Left ventricle myocardium superior (tissue), 1 donor: ENCODE measurements around the gene BTN1A1. TPM values are rescaled to one million over a fixed set of nuclear protein-coding genes. Genes with fewer than 3 reads are reported as not detected.
"Not testable (repeated sequence)": the region's sequence is repeated elsewhere in the genome, so short reads cannot be mapped to it uniquely, and the experiment has no call there.

ENCODE experiments used
- ATAC-seq: fragments of 200-7000 bp; cut with Tn5 transposase; one replicate; pipeline ENCODE4 v1.9.1; 2020; ENCODE audit warnings: mild to moderate bottlenecking, moderate library complexity
- DNase-seq: peaks from one replicate; pipeline ENCODE4 v3.0.0-alpha.2; 2020
- intact Hi-C: fragments of 100-400 bp; cut with micrococcal nuclease; formaldehyde crosslinking; loops from one replicate; pipeline ENCODE4 v1.11.0; 2022
- total RNA-seq: library from RNA; stranded (reverse); fragmentation: NEBNext Ultra II Directional; extraction: Animal tissue kit (Norgen Biotek cat#: 25700); gene quantifications from one replicate; pipeline ENCODE4 v1.2.1, GENCODE V29; 2021
- donor health status: DM: no; HTN: yes; CAD: no; lungs with severe emphysema.

Gene BTN1A1
- total RNA-seq, 1 donor from 2014 or later = not detected

DNA sequence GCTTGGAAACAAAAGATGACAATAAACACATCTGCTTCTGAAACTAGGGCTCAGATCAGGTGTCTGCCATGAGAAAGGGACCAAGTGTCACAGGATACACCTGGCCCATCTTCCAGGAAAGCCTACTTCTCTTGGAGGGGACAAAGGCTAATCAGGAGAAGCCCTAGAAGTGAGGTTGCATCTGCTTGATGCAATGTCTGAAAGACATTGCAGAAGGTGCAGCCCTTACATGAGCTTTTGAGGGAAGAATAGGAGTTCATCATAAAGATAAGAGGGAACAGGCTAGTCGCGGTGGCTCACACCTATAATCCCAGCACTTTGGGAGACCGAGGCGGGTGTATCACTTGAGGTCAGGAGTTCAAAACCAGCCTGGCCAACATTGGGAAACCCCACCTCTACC is 2.5 kb upstream of the BTN1A1 start:
- intact Hi-C loops = no loop called here
- no peak for ATAC-seq
- DNase-seq = no peak

DNA sequence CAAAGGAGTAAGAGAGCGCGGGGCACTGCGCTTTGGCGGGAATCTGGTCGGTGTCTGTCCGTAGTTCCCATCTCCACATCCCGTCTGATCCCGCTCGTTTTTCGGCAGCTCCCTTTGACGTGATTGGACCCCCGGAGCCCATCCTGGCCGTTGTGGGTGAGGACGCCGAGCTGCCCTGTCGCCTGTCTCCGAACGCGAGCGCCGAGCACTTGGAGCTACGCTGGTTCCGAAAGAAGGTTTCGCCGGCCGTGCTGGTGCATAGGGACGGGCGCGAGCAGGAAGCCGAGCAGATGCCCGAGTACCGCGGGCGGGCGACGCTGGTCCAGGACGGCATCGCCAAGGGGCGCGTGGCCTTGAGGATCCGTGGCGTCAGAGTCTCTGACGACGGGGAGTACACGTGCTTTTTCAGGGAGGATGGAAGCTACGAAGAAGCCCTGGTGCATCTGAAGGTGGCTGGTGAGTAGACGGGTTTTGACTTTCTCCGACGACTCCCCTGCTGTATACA is 1.4 kb downstream of the BTN1A1 start:
- DNase-seq (peak; percentile 52), ATAC-seq (peak; percentile 49)
- intact Hi-C loops = no loop called here

DNA sequence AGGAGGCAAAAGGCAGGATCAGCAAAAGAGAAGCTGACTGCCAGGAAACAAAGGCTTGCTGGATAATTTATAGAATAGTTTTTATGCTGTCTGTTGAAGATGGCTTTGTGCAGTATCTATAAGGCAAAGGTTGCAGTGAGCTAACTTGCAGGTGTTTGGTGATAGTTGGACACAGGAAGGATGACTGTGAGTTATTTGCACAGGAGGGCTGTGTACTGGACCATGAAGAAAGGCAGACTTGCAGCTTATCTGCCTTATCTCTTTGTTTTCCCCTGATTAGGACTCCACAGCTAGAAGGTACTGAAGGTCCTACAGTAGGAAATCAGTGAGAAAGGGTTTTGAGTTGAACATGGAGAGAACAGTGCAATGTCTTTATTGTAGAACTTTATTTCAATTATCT is 2.1 kb downstream of the BTN1A1 start:
- intact Hi-C loops = no loop called here
- ATAC-seq = no peak

DNA sequence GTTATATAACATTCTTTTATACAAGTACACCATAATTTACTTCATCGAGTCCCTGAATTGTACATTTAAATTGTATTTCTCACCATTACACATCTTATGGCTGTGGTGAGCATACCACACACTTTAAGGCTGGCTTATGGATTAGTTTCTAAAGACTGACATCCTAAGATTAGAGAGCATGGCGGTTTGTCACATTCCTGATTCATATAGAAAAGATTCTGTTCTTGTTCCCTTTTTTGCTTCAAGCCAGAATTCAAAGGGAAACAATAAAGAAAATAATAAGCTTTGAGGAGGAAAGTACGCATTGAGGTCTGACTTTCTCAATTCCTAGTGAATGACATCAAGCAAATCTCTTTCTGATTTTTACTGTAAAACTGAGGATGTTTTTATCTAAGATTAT is 2.5 kb downstream of the BTN1A1 start:
- ATAC-seq (no peak), DNase-seq (no peak)
- intact Hi-C loops = no loop called here

More for the DNA sequence above, 2.1 kb downstream of the BTN1A1 start:
- DNase-seq = no peak

DNA sequence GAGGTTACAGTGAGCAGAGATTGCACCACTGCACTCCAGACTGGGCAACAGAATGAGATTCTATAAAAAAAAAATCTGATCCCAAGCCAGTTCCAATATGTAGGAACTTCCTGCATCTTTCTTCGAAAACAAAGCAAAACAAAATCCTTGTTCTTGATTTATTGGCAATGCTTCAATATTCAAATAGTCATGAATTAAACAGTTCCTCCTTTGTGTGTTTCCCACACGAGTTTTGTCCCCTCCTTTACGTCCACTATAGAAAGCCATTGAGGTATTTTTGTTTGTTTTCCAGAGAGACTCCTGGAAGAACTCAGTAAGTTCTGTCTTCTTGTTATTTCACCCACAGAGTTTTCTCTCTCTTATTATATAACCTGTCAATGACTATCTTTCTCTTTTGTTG is 7.6 kb downstream of the BTN1A1 start:
- DNase-seq (no peak), ATAC-seq (no peak)
- intact Hi-C loops = no loop called here

DNA sequence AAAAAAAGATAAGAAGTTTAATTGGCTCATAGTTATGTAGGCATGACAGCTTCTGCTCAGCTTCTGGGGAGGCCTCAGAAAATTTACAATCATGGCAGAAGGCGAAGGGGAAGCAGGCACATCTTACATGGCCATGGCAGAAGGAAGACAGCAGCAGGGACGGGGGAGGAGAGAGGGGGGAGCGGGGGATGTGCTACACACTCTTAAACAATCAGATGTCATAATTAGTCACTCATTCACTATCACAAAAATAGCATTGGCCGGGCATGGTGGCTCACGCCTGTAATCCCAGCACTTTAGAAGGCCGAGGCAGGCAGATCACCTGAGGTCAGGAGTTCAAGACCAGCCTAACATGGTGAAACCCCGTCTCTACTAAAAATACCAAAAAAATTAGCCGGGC is 10.9 kb downstream of the BTN1A1 start:
- intact Hi-C loops, DNase-seq, ATAC-seq: not testable (repeated sequence)

DNA sequence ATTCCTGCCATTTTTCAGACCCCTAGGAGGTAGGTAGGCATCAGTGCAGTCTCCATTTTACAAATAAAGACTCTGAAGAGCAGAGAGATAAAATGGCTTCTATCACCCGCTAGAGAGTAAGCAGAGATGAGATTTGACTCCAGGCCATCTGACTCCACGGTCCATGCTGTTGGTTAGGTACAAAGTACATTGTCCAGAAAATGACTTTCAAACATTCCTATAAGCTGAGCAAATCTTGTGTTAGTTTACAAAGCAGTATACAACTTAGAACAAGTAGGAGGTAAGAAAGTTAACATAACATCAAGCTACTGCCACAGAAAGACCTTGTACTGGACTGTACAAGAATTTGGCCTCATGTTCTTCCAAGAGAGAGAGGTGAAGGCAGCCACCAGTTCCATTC is 14.9 kb downstream of the BTN1A1 start:
- intact Hi-C loops = no loop called here
- ATAC-seq = no peak

DNA sequence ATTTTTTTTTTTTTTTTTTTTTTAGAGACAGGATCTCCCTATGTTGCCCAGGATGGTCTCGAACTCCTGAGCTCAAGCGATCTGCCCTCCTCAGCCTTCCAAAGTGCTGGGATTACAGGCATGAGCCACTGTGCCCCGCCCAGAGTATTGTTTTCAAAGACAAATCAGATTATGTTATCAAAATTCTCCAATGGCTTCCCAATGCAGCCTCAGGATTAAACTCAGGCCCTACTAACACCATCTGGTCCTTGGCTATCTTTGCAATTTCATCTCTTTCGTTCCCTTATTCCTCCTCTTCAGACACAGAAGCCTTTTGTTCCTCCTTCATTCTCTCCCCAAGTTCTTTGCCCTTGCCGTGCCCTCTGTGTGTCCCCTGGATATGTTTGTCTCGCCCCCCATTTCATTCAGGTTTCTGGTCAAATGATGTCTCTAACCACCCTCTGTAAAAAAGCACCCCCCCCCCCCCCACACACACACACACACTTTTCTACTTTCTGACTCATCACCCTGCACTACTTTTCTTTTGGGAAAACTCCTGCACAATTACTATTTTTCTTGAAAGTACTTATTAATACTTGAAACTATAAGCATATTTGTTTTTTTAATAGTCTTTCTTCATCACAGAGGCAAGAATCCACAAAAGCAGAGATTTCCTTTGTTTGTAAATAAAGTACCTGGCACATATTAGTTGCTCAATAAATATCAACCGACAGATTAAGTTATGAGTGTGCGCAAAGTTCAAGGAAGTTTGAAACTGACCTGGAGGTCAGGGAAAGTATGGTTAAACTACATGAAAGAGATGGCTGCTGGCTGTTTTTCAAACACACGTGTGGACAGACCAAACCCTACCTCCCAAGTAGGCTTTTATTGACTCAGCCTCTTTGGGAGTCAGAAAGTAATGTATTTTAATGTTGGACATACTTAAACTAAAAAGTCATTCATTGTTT is 16.7 kb downstream of the BTN1A1 start:
- DNase-seq (no peak), ATAC-seq (no peak)
- intact Hi-C loops = no loop called here

More for the DNA sequence above, 14.9 kb downstream of the BTN1A1 start:
- no peak for DNase-seq

DNA sequence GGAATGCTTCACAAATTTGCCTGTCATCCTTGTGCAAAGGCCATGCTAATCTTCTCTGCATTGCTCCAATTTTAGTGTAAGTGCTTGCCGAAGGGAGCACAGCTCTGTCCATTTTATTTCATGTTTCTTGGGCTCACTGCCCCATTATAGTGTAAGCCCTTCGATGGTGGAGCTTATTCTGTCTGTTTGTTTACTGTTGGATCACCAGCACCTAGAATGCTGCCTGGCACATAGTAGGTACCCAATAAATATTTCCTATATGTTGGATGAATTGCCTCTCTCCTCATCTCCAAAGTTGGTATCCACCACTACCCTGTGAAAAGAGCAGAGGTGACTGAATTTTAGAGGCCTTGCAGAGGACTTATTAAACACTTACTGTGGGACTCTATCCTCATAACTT is 19.3 kb downstream of the BTN1A1 start:
- ATAC-seq (no peak), DNase-seq (no peak)
- intact Hi-C loops = no loop called here

DNA sequence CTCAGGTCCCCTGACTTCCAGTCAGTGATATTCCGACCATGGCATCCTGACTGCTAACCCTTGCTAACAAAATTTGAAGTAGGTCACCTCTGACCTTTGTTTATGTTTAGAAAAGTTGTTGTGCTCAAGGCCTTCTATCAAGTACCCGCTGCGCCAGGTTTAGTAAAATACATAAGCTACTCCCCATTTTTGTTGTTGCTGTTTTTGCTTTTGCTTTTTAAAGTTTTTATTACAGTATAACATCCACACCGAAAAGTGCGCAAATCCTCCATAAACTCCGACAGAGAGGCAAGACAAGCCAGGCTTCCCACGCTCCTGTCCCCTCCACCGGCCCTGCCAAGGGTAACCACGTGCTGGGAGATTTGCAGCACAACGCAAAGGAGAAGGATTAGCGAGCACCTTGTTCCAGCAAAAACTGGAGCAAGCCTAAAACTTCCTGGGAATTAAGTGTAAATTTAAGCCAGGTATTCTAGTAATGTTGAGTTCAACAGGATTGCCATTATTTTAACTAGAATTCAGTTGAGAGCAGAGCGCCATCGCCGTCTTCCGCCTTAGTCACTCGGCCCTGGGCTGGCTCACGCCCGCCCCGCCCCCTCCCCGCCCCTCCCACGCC is 20.2 kb downstream of the BTN1A1 start:
- intact Hi-C loops = no loop called here
- ATAC-seq = peak; percentile 38
- no peak for DNase-seq

DNA sequence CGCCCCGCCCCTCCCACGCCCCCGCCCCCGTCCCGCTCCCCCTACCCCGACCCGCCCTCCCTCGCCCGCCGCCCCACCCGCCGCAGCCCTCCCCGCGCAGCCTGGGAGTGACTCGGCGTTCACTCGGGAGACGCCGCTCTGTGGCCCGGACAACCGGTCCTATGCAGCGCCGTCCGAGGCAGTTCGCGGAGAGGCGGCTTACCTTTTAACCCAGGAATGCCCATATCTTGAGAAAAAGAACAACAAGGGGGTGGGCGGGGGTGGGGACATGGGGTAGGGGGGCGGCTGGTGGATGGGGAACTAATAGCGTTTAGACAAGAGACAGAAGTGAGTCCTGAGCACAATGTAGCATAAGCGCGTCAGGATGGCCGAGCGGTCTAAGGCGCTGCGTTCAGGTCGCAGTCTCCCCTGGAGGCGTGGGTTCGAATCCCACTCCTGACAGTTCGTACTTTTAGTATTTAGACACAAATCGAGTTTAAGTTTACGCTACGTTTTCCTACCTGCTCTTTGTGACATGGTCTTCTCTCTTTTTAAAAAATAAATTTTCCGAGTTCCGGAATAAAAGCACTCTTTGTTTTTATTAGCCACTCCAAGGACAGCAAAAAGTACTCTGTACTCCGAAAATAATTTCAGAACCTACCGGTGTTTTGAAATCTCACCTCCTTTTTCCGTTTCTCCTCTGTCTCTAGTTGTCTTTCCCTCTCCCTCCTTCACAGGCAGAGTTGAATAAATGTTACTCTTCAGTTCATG is 20.9 kb downstream of the BTN1A1 start:
- DNase-seq = peak; percentile 93
- intact Hi-C loops = no loop called here
- ATAC-seq = peak; percentile 88

DNA sequence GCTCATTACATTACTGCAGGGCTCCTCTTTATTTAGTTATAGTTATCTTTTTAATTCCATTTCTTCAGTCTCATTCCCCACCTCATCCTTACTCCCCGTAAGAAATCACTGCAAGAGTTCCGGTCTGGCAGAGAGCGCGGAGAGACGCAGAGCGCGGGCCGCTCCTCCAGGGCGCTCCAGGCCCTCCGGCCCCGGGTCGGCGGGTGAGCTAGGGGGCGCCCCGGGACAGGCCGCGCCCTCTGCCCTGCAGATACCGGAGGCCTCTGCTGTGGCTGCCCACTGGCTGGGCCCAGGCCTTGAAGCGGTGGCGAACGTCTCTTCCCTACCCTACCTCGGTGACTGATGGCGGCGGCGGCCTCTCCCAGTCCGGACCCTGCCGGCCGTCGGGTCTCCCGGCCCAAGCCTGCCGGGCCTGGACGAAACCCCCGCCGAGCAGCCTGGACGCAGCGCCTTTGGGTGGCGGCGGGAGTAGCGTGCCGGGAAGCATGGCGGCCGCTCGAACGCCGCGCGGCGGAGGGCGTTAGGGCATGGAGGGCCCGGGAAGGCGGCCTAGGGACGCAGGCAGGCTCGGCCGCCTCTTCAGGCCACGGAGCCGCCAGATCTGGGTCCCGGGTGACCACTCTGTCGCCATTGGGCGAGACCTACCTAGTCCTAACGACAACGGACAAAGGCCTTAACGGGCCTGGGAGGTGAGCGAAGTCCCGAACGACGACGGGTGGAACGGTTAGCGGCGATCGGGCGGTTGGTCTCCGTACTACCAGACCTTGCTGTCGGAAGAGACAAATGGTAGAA is 21.7 kb downstream of the BTN1A1 start:
- intact Hi-C loops = no loop called here
- peak; percentile 95 for ATAC-seq
- DNase-seq = peak; percentile 93

DNA sequence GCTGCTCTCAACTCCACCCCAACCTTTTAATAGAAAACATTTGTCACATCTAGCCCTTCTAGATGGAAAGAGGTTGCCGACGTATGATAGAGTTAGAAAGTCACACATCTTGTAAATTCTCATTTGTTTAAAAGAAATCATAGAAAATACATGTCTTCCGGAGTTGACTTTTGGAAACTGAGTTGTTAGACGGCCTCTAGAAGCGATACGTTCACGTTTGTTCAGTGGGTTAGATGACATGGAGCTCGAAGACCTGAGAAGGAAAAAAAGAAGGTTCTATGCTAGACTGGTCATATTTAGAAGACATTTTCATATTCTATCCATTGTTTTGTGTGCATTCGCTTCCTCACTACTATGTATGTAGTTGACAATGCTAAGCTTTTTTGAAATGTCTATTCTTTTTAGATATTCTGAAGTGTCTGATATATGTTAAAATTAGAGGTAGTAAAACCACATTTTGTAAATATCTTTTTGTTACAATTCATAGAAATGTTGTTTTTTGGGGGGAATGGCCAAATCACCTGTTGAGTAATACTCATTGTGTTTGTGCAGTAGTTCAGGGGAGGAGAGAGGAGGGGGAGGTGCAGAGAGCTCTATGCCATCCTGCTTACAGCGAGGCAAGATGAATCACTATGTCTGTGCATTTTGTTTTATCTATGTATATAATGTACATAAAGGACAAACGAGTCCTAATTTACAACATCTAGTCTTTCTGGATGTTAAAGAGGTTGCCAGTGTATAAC is 22.6 kb downstream of the BTN1A1 start:
- ATAC-seq, intact Hi-C loops: not testable (repeated sequence)

DNA sequence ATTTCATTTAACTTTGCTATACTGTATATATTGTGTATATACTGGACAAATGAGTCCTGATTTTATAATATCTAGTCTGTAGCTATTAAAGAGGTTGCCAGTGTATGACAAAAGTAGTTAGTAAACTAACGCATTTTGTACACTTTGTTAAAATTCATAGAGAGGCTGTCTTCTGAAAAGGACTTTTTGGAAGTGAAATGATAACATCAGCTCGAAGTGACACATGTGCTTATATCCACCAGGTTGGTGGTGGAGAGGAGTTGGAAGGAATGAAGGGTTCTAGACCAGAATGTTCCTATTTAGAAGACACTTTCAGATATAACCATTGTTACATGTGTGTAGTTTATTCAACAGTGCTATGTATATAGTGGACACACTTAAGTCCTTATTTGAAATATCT is 24.2 kb downstream of the BTN1A1 start:
- DNase-seq, intact Hi-C loops, ATAC-seq: not testable (repeated sequence)

More for the DNA sequence above, 22.6 kb downstream of the BTN1A1 start:
- not testable (repeated sequence) for DNase-seq

DNA sequence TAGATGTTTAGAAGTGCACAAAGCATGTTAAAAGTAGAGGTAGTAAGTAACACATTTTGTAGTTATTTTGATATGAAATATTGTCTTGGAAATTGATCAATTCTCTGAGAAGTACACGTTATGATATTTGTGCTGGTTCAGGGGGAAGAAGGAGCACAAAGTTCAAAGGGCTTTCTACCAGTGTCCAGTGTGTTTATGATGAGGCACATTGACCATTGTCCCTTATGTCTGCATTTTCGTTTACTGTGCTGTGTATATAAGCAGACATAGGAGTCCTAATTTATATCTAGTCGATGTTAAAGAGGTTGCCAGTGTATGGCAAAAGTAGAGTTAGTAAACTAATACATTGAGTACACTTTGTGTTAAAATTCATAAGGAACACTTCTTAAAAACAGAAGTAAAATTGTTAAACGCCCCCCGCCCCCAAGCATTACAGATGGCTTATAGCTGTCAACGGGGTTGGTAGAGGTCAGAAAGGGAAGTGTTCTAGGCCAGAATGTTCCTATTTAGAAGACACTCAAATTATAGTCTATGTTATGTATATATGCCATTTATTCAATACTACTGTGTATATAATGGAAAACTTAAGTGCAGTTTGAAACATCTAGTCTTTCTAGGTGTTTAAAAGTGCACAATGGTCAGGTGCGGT is 24.7 kb downstream of the BTN1A1 start:
- intact Hi-C loops = no loop called here
- ATAC-seq (no peak), DNase-seq (no peak)

DNA sequence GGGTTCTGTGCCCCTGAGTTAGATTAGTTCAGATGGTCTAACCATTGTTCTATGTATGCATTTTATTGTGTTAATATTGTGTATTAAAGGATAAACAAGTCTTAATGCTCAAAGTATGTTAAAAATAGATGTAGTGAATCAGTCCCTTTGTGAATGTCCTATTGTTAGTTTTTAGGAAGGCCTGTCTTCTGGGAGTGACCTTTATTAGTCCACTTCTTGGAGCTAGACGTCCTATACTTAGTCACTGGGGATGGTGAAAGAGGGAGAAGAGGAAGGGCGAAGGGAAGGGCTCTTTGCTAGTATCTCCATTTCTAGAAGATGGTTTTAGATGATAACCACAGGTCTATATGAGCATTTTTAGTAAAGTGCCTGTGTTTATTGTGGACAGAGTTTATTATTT is 25.7 kb downstream of the BTN1A1 start:
- no peak for DNase-seq
- intact Hi-C loops = no loop called here
- no peak for ATAC-seq

DNA sequence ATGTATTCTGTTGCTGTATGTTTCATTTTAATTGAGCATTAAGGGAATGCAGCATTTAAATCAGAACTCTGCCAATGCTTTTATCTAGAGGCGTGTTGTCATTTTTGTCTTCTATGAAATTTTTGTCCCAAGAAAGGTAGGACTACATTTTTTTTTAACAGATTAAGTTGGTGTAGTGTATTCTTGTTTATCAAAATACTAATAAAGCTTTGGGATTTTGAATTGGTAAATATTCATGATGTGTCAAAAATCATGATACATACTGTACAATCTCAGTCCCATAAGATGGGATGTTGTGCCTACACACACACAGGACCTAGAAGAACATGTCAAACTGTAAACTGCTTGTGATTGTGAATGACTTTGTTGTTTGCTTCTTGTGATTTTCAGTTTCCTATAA is 26.8 kb downstream of the BTN1A1 start:
- DNase-seq (no peak), ATAC-seq (no peak)
- intact Hi-C loops = no loop called here

DNA sequence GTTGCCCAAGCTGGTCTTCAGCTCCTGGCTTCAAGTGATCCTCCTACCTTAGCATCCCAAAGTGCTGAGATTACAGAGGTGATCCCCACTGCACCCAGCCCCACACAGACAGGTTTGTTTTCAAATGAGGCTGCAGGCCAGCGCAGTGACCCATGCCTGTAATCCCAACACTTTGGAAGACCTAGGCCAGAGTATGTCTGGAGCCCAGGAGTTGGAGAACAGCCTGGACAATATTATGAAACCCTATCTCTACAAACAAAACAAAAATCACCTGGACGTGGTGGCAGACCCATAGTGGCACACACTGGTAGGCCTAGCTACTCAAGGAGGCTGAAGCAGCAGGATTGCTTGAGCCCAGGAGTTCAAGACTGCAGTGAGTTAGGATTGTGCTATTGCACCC is 30.1 kb downstream of the BTN1A1 start:
- DNase-seq (no peak), ATAC-seq (no peak)
- intact Hi-C loops = no loop called here
